PC-3 (cell line): ENCODE measurements around the gene LRP5.

Source experiments
- CTCF ChIP-seq: fragments of 300-600 bp; sonication (generic); conservative IDR thresholded peaks from 2 replicates; pipeline ENCODE4 v1.5.1; 2017; ENCODE audit warnings: antibody characterized with exemption, low read depth, mild to moderate bottlenecking, low read length
- EZH2 ChIP-seq: fragments of 300-600 bp; sonication (generic); IDR thresholded peaks from one replicate; pipeline ENCODE4 v1.6.1; 2017; ENCODE audit warnings: antibody characterized with exemption, mild to moderate bottlenecking, low read length; ENCODE audit not compliant: unreplicated experiment
- EZH2phosphoT487 ChIP-seq: fragments of 300-600 bp; sonication (generic); IDR thresholded peaks from 2 replicates; pipeline ENCODE4 v1.6.1; 2018; ENCODE audit warnings: mild to moderate bottlenecking, antibody characterized with exemption, low read length, borderline replicate concordance

GRCh38 chr11:68442433-68442832 is 130.0 kb downstream of the LRP5 start:
- TF ChIP-seq CTCF (no peak), EZH2 (no peak), EZH2phosphoT487 (no peak)
